ENCODE measurements around the gene RAB35. TPM values are rescaled to one million over a fixed set of nuclear protein-coding genes. Genes with fewer than 3 reads are reported as not detected.
A peak's percentile ranks its signal among the peaks of the same experiment; 100 is the strongest.

RAB35 gene
- total and polyA plus RNA-seq, 11 donors: 15.4 to 46.2 (median 26.4) TPM

DNA sequence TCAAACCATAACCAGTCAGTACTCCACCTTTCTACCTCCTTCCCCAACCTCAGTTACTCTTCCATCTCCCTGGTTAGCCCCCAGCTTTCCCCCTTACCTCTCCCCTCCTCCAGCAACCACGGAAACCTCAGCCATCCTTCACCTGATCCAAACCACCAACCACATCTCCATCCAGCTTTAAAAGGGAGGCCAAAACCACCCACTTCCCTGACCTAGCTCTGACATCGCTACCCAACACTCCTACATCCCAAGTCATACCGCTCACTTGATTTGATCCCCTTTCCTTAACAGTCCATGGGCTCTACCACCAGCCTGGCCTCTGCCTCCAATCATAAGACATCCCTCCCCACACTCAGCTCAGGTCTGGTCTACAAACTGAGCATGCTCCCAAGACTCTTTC, 1.5 kb downstream of the RAB35 start:
- Histone ChIP-seq H3K27ac (peak overlapping the region in 2 of 12 donors; percentile 95 to 98), H3K4me1 (peaks cover 7 to 82% (median 46%) of the 10 kb centered on the region in 12 donors), H3K4me3 (peak overlapping the region in 10 of 12 donors; percentile 61 to 97 (median 88))

DNA sequence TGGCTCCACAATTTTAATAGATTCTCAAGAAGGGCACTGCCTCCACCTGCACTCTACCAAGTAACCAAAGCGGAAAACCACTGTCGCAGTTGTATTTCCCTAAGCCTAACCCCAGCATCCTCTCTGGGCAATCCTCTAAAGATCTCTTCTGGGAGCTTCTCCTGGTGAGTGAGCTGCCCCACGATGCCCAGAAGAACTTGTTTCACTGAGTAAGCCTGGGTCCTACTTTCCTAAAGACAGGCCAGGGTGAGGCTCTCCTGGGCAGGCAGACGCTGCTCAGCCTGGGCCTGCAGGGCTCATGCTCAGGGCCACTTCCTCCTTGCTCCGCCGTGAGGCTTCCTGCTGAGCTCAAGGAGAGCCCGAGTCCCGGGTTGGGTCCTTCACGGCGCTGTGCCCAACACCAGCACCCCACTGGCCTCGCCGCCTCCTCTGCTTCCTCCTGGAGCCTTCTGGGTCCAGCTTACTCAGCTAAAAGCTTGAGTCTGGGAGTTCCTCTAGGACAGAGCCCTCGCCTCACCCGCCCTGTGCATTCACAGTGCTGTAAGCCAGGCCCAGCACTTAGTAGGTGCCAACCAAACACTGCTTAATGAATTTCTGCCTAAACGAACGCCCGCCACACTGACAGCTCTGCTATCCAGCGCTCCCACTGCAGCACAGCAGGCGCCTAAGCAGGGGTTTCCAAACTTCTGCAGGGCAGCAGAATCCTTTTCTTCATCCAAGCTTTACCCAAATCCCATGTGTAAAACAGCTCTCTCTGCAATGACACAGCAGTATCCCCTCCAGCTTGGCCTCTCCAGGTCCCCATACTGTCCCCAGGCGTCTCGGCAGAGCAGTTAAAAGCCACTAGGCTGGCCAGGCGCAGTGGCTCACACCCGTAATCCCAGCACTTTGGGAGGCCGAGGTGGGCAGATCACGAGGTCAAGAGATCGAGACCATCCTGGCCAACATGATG, 5.7 kb downstream of the RAB35 start:
- DNase-seq: peak; percentile 62 to 87 (median 75)
- 58 to 70% (median 60%) methylated on average over 24 to 26 of the region's 26 CpGs for WGBS, 4 donors
- peak overlapping the region in 1 of 12 donors; percentile 26 for H3K4me3 ChIP-seq
- peaks cover 0 to 45% (median 11%) of the 10 kb centered on the region in 9 donors for H3K36me3 ChIP-seq
- H3K9me3 ChIP-seq: no peaks in the 10 kb centered on the region
- peak; percentile 53 to 87 (median 72) for ATAC-seq
- H3K27ac ChIP-seq: peak overlapping the region in 9 of 12 donors; percentile 7 to 77 (median 37)
- peaks cover 3 to 67% (median 28%) of the 10 kb centered on the region in 12 donors for H3K4me1 ChIP-seq
- intact Hi-C loops (cut with DNase I): no loop called here
- no peaks in the 10 kb centered on the region for H3K27me3 ChIP-seq
- TF ChIP-seq CTCF (IDR thresholded peaks at IDR 0.05) (no peak), POLR2A (IDR thresholded peaks at IDR 0.05) (no peak)

More for the DNA sequence above, 1.5 kb downstream of the RAB35 start:
- ATAC-seq (no peak), DNase-seq (peak in 1 of 5 donors; percentile 9)
- TF ChIP-seq POLR2A (IDR thresholded peaks at IDR 0.05) (no peak), CTCF (IDR thresholded peaks at IDR 0.05) (no peak)
- H3K27me3 ChIP-seq: no peaks in the 10 kb centered on the region
- intact Hi-C loops (cut with DNase I): loop anchor here in 1 of 10 donors (2.0 kb wide), 1 partner anchor 28 kb away; no protein-coding TSS in a partner anchor
- 75 to 89% (median 84%) methylated on average over 3 of the region's 3 CpGs for whole genome bisulfite sequencing, 4 donors
- peaks cover 0 to 17% (median 0%) of the 10 kb centered on the region in 9 donors for H3K36me3 ChIP-seq
- H3K9me3 ChIP-seq: no peaks in the 10 kb centered on the region

- peaks cover 0 to 54% (median 14%) of the 10 kb centered on the region in 9 donors for H3K36me3 ChIP-seq
- peak in 1 of 5 donors; percentile 26 for DNase-seq
- peak overlapping the region in 1 of 12 donors; percentile 77 for H3K27ac ChIP-seq
- H3K27me3 ChIP-seq: no peaks in the 10 kb centered on the region
- WGBS, 4 donors: 82 to 85% (median 84%) methylated on average over 9 to 10 of the region's 10 CpGs
- no peak overlapping the region for H3K4me3 ChIP-seq
- H3K9me3 ChIP-seq: no peaks in the 10 kb centered on the region
- no peak for TF ChIP-seq CTCF (IDR thresholded peaks at IDR 0.05)
- no peak for TF ChIP-seq POLR2A (IDR thresholded peaks at IDR 0.05)
- intact Hi-C loops (cut with DNase I): no loop called here
- peaks cover 0 to 56% (median 17%) of the 10 kb centered on the region in 12 donors for H3K4me1 ChIP-seq
- ATAC-seq: no peak
Observed at GRCh38 chr12:120109570-120110267, 6.8 kb downstream of the RAB35 start.
